NCI-H2107 (cell line): ENCODE results near the gene GPC5.
"Not testable (repeated sequence)": the region's sequence is repeated elsewhere in the genome, so short reads cannot be mapped to it uniquely, and the experiment has no call there.

Experiments
- DNase-seq: peaks from one replicate; lab custom pipeline; 2025; lab: John Stamatoyannopoulos, UW

GPC5 gene

GRCh38 chr13:91774397-91774796, 376.0 kb downstream of the GPC5 start:
- DNase-seq: no peak

- DNase-seq: no peak
These were observed 378.3 kb downstream of the GPC5 start for GRCh38 chr13:91776611-91777193.

GRCh38 chr13:91778123-91778522, 379.7 kb downstream of the GPC5 start:
- no peak for DNase-seq

GRCh38 chr13:91781982-91782691, 383.7 kb downstream of the GPC5 start:
- not testable (repeated sequence) for DNase-seq

GRCh38 chr13:91785431-91786119, 387.2 kb downstream of the GPC5 start:
- DNase-seq: no peak

GRCh38 chr13:91792054-91792453, 393.6 kb downstream of the GPC5 start:
- no peak for DNase-seq

- no peak for DNase-seq
These were observed 399.1 kb downstream of the GPC5 start for GRCh38 chr13:91797567-91797966.

GRCh38 chr13:91798338-91798737, 399.9 kb downstream of the GPC5 start:
- DNase-seq: not testable (repeated sequence)

- DNase-seq: not testable (repeated sequence)
These were observed 403.4 kb downstream of the GPC5 start for GRCh38 chr13:91801772-91802171.

- no peak for DNase-seq
These were observed 404.5 kb downstream of the GPC5 start for GRCh38 chr13:91802957-91803356.

GRCh38 chr13:91804724-91805123, 406.3 kb downstream of the GPC5 start:
- no peak for DNase-seq

- no peak for DNase-seq
These were observed 407.2 kb downstream of the GPC5 start for GRCh38 chr13:91805605-91806004.

- DNase-seq: no peak
These were observed 410.7 kb downstream of the GPC5 start for GRCh38 chr13:91809161-91809560.

GRCh38 chr13:91813253-91813652, 414.8 kb downstream of the GPC5 start:
- DNase-seq: no peak

GRCh38 chr13:91816263-91816807, 417.9 kb downstream of the GPC5 start:
- no peak for DNase-seq

GRCh38 chr13:91817250-91817649, 418.8 kb downstream of the GPC5 start:
- DNase-seq: no peak

- no peak for DNase-seq
These were observed 426.0 kb downstream of the GPC5 start for GRCh38 chr13:91824416-91824815.

- no peak for DNase-seq
These were observed 427.1 kb downstream of the GPC5 start for GRCh38 chr13:91825516-91825915.

- DNase-seq: no peak
These were observed 438.1 kb downstream of the GPC5 start for GRCh38 chr13:91836553-91836952.

GRCh38 chr13:91845612-91846011, 447.2 kb downstream of the GPC5 start:
- no peak for DNase-seq

- no peak for DNase-seq
These were observed 465.3 kb downstream of the GPC5 start for GRCh38 chr13:91863699-91864098.

- DNase-seq: no peak
These were observed 469.9 kb downstream of the GPC5 start for GRCh38 chr13:91868351-91868750.

GRCh38 chr13:91878491-91878890, 480.1 kb downstream of the GPC5 start:
- no peak for DNase-seq
